ENCODE data around the gene GDPD1.

GDPD1 gene

GRCh38 chr17:59199398-59199797 lies 20.9 kb upstream of the GDPD1 start:
- Histone ChIP-seq H3K9ac (ENCODE audit: low read length) (no peak overlapping the region), H3K4me3 (ENCODE audit: low read length) (no peak overlapping the region), H3K79me2 (ENCODE audit: low read length) (no peaks in the 10 kb centered on the region), H3K27ac (ENCODE audit: low read length) (no peak overlapping the region), H3K27me3 (ENCODE audit: low read depth, low read length) (no peaks in the 10 kb centered on the region), H3K9me3 (ENCODE audit: insufficient read depth, low read length) (no peaks in the 10 kb centered on the region), H3K36me3 (replicated peaks; ENCODE audit: low read depth, low read length) (peaks cover 34% of the 10 kb centered on the region), H4K20me1 (ENCODE audit: insufficient read depth, low read length) (no peaks in the 10 kb centered on the region), H3K4me1 (ENCODE audit: low read length) (no peaks in the 10 kb centered on the region), H3K4me2 (ENCODE audit: low read length) (no peak overlapping the region), H2AFZ (ENCODE audit: low read depth, low read length) (no peak overlapping the region)
- no peak for TF ChIP-seq CTCF (IDR thresholded peaks at IDR 0.05; ENCODE audit: low read depth, low read length)

DNA sequence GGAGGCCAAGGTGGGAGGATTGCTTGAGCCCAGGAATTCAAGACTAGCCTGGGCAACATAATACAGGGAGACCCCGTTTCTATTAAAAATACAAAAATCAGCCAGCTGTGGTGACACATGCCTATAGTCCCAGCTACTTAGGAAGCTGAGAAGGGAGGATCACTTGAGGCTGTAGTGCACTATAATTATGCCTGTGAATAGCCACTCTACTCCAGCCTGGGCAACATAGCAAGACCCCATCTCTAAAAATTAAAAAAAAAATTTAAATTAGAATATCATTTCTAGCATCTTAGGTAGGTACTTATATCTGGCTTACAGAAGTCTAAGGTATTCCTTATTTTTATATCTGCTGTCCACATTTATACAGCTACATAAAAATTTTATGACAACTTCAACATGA lies 18.0 kb upstream of the GDPD1 start:
- Histone ChIP-seq H3K4me3 (ENCODE audit: low read length) (no peak overlapping the region), H4K20me1 (ENCODE audit: insufficient read depth, low read length) (no peaks in the 10 kb centered on the region), H3K9me3 (ENCODE audit: insufficient read depth, low read length) (no peaks in the 10 kb centered on the region), H3K4me1 (ENCODE audit: low read length) (no peaks in the 10 kb centered on the region), H3K27me3 (ENCODE audit: low read depth, low read length) (no peaks in the 10 kb centered on the region), H3K36me3 (replicated peaks; ENCODE audit: low read depth, low read length) (peaks cover 30% of the 10 kb centered on the region), H3K4me2 (ENCODE audit: low read length) (no peak overlapping the region), H3K9ac (ENCODE audit: low read length) (no peak overlapping the region), H2AFZ (ENCODE audit: low read depth, low read length) (no peak overlapping the region), H3K27ac (ENCODE audit: low read length) (no peak overlapping the region), H3K79me2 (ENCODE audit: low read length) (no peaks in the 10 kb centered on the region)
- TF ChIP-seq EZH2phosphoT487 (IDR thresholded peaks at IDR 0.05; ENCODE audit: low read depth), result no peak
- no peak for TF ChIP-seq CTCF (IDR thresholded peaks at IDR 0.05; ENCODE audit: low read depth, low read length)

DNA sequence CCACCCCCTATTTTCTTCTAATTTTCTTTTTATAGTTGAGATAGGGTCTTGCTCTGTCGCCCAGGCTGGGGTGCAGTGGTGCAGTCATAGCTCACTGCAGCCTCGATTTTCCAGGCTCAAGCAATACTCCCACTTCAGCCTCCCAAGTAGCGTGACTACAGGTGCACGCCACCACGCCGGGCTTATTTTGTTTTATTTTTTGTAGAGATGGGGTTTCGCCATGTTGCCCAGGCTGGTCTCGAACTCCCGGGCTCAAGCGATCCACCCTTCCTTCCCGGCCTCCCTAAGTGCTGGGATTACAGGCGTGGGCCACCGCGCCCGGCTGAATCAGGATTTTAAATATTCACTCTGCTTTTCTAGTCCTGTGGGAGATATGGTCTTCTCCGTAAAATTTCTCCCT lies 941 bp upstream of the GDPD1 start:
- Histone ChIP-seq H3K9me3 (ENCODE audit: insufficient read depth, low read length) (no peaks in the 10 kb centered on the region), H3K9ac (ENCODE audit: low read length) (no peak overlapping the region), H3K4me3 (ENCODE audit: low read length) (no peak overlapping the region)

DNA sequence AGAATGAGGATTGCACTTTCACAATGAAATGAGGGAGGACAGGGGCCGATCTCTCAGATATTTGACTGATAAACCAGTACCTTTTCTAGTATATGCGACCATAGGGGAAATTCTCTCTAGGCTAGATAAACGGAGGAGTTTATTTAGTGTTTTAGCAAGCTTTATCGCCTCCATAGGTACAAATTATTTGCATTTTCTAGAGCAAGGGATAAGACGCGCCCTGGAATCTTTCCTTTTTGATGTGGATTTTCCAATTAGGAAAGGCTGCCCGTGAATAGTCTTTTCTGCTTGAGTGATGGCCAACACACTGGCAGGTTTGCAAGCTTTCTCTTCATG lies 351 bp upstream of the GDPD1 start:
- Histone ChIP-seq H2AFZ (ENCODE audit: low read depth, low read length) (peak overlapping the region; percentile 94), H3K36me3 (replicated peaks; ENCODE audit: low read depth, low read length) (peaks cover 3% of the 10 kb centered on the region), H4K20me1 (ENCODE audit: insufficient read depth, low read length) (no peaks in the 10 kb centered on the region), H3K27ac (ENCODE audit: low read length) (no peak overlapping the region), H3K9me3 (ENCODE audit: insufficient read depth, low read length) (no peaks in the 10 kb centered on the region), H3K4me2 (ENCODE audit: low read length) (peak overlapping the region; percentile 86), H3K79me2 (ENCODE audit: low read length) (no peaks in the 10 kb centered on the region), H3K27me3 (ENCODE audit: low read depth, low read length) (no peaks in the 10 kb centered on the region), H3K9ac (ENCODE audit: low read length) (peak overlapping the region; percentile 62), H3K4me3 (ENCODE audit: low read length) (peak overlapping the region; percentile 92), H3K4me1 (ENCODE audit: low read length) (peaks cover 3% of the 10 kb centered on the region; the same call in 1 of the 2 replicates)
- TF ChIP-seq EZH2phosphoT487 (IDR thresholded peaks at IDR 0.05; ENCODE audit: low read depth), result no peak
- no peak for TF ChIP-seq CTCF (IDR thresholded peaks at IDR 0.05; ENCODE audit: low read depth, low read length)

More for the DNA sequence above, 941 bp upstream of the GDPD1 start:
- Histone ChIP-seq H3K27ac (ENCODE audit: low read length) (no peak overlapping the region), H2AFZ (ENCODE audit: low read depth, low read length) (peak overlapping the region; percentile 94), H3K27me3 (ENCODE audit: low read depth, low read length) (no peaks in the 10 kb centered on the region), H3K79me2 (ENCODE audit: low read length) (no peaks in the 10 kb centered on the region), H3K4me1 (ENCODE audit: low read length) (peaks cover 3% of the 10 kb centered on the region; the same call in 1 of the 2 replicates), H3K36me3 (replicated peaks; ENCODE audit: low read depth, low read length) (peaks cover 6% of the 10 kb centered on the region), H4K20me1 (ENCODE audit: insufficient read depth, low read length) (no peaks in the 10 kb centered on the region), H3K4me2 (ENCODE audit: low read length) (no peak overlapping the region; the same call in 1 of the 2 replicates)
- TF ChIP-seq CTCF (IDR thresholded peaks at IDR 0.05; ENCODE audit: low read depth, low read length) (no peak), EZH2phosphoT487 (IDR thresholded peaks at IDR 0.05; ENCODE audit: low read depth) (no peak)

Measured in OCI-LY3 (cell line).